NCI-H2171 treated with DMSO at 0.1 percent for 48 hours (cell line): ENCODE results near the gene MYLK.

Experiments
- DNase-seq: peaks from one replicate; lab custom pipeline; 2025; lab: John Stamatoyannopoulos, UW

MYLK gene

DNA sequence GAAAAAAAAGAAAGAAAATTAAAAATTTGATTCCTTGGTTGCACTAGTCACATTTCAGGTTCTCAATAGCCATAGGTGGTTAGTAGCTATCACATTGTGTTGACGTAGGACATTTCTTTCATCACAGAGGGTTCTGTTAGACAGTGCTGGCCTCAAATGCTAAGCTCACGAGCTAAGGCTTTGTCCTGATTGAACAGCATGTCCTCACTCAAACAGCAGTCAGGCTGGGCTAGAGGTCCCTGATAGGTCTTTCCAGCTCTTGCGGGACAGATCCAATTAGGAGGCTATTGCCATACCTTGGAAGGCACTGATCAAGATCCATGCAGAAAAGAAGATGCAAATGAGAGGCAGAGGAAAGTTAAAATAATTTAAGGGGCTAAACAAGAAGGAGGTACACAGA is 213.4 kb downstream of the MYLK start:
- DNase-seq: no peak

DNA sequence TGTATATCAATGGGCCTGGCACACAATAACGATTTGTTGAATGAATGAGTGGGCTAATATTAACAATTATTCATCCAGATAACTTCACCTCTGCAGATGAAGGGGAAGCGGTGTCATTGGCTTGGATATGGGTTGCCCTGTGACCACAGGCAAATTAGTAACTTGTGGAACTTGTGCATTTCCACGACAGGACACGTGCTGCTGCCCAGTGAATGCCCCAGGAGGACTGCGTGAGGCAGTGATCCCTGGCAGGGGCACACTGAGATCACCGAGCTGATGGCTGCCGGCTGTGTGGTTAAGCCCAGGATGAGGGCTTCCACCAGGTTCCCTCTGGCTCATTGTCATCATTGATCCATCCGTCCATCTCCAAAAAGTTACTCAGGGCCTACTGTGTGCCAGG is 215.2 kb downstream of the MYLK start:
- no peak for DNase-seq

DNA sequence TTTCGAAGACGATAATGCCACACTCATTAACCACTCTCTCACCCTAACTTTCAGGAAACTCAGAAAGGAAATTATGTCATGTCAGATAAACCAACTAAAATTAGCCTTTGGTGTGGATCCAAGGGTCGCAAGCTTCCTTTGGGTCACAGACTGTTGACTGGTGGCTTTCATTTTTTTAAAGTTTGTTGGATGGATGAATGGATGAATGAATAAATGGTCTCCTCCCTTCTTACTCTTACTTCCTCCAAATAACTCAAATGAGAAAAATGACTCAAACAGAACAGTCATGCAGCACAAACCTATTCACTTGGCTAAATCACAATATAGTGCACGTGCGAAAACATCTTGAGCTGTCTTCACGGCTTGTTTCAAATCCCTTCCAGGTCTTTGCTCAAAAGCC is 216.3 kb downstream of the MYLK start:
- no peak for DNase-seq

DNA sequence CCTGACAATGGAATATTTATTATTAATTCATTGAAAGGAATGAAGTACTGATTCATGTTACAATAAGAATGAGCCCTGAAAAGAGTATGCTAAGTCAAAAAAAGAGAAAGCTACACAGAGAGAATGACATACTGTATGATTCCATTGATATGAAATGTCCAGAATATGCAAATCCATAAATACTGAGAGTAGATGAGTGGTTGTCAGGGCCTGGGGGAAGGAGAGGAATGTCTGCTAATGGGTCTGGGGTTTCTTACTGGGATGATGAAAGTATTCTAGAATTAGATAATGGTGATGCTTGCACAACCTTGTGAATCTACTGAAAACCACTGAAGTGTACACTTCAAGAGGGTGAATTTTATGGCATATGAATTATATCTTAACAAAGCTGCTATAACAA is 219.4 kb downstream of the MYLK start:
- DNase-seq: no peak

DNA sequence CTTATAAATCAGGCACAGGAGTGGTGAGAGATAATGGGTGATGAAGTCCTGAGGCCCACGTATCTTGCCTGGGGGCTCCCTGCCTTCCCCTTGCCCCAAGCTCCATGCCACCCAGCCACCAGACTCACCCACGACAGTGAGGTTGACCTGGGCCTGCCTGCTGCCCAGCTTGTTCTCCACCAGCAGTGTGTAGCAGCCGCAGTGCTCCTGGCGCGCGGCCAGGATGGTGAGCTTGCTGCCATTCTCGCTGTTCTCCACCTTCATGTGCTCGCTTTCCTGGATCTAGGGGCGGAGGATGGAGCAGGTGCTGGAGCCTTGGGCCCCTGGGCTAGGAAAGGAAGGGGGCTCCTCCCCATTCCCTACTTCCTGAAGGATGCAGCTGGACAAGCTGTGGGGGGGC is 220.2 kb downstream of the MYLK start:
- no peak for DNase-seq

DNA sequence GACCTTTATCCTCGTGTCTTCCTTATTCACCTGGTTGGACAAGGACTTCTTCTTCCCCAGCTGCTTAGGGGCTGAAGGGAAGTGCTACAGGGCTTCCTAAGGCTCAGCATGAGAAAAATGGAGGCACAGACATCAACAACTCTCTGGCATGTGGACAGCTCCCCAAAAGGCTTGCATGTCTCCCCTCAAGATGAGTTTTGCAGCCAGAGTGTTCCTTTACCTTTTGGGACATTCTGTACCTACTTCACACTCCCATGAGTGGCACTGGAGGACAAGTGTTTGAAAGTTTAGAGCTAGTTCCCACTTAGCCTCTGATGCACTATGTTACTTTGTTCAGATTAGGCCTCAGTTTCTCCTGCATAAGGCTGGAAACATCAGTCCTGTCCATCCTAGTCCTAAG is 222.2 kb downstream of the MYLK start:
- no peak for DNase-seq

DNA sequence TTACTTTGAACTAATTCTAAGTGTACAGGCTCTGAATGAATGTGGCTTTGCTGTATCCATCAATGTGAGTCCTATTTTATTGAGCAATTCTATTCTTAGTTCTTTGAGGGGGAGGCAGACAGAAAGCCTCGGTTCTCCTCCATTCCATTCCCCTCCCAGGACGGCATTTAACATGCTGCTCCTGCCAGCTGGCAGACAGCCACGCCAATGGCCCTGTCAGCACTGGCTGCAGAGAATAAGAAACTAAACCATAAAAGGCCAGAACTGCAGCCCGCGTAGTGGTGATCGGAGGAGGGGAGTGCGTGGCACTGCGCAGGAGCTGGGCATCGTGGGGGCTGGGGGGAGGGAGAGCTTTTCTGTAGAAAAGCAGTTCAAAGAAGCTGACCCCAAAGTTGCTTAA is 223.2 kb downstream of the MYLK start:
- DNase-seq: peak; percentile 22

DNA sequence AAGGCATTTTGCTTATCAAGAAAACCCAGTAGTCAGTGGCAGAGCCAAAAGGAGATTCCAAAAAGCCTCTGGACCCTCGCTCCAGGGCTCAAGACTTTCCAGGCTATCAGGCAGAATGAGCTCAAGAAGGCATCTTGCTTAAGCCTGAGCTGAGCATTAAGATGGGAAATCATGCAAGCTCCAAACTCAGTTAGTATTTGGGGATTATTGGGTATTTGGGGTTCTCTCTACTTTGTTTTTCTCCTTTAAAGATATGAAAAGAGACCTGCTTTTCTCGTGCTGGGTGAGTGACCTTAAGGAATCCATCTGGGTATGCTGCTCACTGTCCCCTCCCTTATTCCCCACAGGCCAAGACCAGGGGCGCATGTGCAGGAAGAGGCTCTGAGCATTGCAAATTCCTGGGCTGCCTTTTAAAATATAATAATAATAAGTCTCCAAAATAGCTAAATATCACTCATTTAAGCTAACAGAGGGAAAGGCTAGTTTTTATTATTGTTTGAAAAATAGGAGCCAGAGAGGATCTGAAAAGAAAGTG is 223.9 kb downstream of the MYLK start:
- no peak for DNase-seq

DNA sequence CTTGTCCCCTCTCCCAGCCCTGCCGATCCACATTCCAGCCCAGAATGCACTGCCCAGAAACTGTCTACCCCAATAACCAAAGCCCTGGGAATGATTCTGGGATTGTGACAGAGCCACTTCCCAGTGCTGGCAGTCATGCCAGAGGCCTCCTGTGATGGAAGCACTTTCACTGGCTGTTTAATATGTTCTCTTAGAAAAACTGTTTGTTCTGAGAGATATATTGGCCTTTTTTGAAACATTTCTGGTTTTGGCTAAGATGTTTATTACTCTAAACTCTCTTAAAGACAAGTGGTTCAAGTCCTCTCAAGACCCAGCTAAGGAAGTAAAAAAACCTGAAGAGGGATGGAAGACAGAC is 225.3 kb downstream of the MYLK start:
- no peak for DNase-seq

DNA sequence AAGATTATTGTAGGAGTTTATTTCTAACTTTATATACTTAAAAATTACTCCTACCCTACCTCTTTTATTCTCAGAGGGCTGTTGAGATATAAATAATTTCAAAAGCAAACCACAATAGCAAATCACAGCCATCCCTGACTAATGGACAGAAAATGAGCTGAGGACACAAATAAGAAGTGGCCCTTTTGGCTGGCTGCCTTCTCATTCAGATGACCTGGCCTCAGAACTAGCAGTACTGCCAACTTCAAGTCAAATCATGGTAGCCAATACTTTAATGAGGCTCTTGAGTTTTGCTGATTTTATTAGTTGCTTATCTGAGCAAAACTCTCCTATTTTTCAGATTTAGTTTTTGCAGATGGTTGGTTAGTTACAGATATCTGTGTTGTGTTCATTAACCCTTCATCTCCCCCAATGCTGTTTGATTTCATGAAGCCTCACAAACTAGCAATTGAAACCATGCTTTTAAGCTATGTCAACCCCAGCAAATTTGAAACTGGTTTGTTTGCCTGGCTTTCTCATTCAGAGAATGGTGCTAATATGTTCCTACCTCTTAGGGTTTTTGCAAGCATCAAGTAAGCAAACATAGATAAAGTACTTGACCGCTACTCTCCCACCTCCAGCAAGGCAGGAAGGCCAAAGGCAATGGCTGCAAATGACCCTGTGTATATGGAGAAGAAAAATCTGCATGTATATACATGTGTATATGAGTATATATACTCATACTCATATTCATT is 225.8 kb downstream of the MYLK start:
- DNase-seq: no peak

DNA sequence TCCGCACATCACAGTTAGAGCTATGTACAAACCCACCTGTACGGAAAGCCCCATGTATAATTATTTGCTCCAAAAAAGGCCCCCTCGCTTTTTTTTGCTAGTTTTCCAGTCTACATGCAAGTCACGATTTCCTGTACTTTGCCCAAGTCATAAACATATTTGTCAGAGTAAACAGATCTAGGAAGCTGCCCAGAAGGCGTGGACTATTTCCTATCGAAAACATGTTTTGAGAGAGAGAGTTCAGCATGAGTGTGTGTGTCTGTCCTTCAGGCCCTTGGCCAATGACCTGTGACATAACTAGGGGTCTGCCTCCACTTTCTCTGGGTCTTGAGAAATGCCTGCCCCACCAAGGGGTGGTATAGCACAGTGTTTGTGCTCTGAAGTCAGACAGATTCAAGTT is 226.6 kb downstream of the MYLK start:
- DNase-seq: no peak

DNA sequence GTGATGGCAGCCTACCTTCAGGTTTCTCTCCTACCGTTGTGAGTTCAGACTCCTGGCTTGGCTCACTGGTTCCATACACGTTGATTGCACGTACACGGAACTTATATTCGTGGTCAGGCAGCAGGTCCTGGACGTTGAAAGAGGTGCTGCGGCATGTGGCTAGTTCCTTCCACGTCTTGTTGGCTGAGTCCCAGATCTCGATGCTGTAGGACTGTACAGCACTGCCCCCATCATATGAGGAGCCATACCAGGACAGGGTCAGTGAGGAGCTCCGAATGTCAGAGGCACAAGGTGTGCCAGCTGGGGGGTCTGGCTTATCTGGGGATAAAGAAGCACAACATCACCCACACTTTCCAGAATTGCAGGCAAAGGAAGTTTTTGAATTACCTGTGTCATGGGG is 227.0 kb downstream of the MYLK start:
- DNase-seq: no peak

DNA sequence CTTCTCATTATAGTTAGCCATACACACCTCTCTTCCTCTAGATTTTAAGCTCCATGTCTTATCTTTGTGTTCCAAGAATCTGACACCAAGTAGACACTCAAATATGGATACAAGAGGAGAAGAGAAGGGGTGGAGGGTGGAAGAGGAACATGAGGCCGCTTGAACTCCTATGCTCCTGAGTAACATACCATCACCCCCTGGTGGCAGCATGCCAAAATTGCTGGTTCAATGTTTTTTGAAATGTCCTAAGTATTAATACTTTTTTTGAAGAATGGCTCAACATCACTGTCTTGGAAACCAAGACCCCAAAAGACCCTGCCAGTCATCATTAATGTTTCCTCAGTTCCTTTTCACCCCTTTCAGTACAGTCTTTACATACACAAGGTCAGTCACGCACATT is 227.4 kb downstream of the MYLK start:
- DNase-seq: no peak

DNA sequence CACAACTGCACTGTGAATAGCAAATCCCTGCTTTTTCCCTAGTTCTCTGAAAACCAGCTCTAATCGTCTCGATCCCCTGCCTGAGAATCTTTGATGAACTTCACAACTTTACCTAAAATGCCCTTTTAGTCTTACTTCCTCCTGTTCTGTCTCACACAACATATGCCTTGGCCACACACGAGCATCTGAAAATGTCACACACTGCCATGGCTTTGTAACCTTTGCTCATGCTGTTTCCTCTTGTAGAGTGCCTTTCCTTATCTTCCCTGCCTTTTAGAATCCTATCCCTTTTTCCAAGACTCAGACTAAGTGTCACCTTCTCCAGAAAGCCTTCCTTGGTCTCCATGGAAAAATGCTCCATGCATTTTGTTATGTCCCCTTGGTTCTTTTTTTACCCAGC is 227.9 kb downstream of the MYLK start:
- no peak for DNase-seq

DNA sequence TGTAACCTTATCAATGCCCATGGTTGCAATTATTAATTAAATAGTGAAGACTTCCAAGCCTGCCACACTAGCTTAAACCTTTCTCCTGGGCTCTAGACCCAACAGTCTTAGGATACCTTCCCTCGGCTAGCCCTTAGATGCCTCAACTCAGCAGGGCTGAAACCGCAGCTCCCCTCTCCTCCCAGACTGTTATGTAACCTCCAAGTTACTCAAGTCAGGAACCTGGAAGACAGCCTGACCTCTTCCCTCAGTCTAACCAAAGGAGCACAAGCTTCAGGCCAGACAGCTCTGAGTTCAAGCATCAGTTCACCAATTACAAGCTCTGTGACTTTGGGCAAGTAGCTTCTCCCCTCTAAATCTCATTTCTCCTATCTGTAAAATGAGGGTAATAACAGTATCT is 228.7 kb downstream of the MYLK start:
- no peak for DNase-seq

DNA sequence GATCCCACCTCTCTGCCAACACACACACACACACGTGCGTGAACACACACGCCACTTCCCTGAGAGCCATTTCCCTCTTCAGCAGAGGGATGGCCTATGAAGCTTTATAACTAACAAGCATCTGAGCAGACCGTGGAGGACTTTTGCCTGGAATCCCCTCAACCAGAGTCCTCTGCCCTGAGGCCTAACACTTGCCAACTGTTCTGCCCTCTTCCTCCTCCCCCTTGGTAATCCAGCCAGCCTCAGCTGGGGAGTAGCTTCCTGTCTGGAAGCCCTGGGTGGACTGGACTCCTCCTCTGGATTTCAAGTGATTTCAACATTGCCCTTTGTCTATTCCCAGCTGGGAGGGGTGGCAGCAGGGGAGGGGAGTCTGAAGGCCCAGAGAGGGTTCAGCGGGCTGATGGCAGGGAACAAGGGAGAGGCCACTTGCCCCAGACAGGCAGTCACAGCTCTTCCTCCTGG is 230.9 kb downstream of the MYLK start:
- peak; percentile 56 for DNase-seq

DNA sequence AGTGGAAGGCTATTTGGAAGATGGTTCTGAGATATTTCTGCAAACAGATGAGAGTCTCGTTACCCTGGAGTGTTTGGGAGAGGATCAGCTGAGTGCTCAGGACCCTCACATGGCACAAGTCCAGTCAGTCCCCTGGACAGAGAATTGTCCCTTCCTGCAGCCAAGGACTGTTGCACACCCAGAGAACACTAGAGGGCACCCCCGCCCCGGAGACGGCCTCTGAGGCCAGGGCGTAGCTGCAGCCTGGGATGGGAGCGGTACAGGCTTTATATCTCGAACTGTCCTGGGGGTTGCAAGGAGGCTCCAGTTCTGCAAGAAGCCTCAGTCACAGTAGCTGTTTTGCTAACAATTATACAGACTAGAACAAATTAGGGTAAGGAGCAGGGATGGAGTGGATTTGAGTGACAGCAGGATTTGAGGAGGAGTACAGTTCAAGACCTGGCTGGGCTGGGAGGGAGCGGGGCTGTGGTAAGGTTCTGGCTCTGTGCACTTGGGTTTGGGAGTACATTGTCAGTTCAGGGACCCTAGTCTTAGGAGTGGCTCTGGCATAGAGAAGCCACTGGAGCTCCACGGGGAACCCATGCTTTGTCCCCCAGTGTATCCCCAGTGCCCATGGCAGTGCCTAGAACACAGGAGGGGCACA is 231.7 kb downstream of the MYLK start:
- peak; percentile 74 for DNase-seq

DNA sequence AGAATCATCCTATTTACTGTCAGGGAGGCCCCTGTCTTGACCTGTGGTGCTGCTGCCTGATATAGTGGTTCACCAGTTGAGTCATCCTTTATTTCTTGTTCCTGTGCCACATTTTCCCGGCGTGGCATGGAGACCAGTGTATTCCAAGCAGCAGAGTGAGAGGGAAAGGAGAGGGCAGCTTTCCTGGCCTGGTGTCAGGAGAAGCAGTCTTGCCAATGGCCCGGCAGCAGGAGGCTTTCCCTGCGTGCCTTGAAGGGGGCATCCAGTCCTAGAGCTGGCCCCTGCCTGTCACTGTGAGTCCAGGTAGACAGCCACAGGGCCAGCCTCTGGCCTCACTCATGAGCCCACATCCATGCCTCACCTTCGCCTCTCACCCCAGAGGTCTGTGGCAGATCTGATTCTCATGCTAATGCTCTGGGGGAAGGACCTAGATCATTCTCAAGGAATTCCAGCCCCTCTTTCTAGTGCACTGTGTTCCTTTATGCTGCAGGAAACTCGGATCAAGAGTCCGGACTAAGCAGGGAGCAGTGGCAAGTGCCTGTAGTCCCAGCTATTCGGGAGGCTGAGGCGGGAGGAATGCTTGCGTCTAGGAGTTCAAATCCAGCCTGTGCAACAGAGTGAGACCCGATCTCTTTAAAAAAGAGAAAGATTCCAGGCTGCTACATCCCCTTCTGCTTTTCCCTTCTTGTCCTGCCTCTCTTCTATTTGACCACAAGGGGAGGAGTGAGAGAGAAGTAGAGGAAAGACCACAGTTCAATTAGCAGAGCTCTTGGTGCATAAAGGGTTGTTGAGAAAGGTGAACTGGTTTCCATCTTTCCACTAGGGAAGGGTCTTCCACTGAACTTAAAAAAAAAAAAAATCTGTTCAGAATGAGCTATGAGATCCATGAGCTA is 232.4 kb downstream of the MYLK start:
- peak; percentile 35 for DNase-seq

DNA sequence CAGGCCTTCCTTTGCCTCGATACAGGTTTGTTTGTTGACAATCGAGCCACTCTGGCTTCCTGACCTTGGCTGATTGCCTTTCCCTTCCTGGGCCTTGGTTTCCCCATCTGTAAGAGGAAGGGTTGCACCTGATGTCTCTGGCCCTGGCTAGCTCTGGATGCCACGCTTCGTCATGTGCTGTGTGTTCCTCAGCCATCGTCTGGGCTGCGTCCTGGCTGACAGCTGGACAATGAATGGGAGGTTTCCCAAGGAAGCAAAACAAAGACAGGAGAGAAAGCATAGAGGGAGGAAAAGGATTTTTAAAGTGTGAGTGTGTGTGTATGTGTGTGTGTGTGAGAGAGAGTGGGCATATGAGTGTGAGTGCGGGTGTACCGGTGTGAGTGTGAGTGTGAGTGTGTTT is 234.0 kb downstream of the MYLK start:
- no peak for DNase-seq

DNA sequence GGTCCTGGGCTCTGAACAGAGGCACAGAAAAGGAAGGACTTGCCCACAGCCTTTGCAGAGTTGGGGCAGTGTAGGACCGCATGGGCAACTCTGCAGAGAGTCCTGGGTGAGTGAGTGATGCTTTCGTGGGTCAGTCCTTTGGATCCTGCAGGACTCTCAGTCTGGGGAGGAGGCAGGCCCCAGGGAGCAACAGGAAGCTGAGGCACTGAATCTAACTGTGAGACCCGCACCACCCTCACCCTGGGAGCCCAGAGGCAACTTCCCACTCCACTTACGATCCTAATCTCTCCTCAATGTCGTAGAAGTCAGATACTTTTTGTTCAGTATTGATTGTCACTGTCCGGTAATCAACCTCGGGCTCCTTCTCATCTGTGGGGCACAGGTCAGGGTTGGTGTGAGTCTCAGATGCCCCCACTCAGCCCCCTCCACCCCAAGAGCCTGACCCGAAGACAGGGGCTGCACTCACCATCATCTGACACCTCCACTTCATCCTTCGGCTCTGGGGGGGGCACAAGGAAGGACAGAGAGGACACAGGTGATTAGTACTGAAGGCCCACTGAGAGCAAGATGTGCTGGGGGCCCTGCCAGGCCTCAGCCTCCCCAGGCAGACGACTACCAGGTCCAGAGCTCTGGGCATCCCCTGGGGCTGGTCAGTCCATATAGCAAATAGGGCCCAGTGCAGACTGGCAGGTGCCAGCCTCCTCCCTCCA is 235.3 kb downstream of the MYLK start:
- no peak for DNase-seq

DNA sequence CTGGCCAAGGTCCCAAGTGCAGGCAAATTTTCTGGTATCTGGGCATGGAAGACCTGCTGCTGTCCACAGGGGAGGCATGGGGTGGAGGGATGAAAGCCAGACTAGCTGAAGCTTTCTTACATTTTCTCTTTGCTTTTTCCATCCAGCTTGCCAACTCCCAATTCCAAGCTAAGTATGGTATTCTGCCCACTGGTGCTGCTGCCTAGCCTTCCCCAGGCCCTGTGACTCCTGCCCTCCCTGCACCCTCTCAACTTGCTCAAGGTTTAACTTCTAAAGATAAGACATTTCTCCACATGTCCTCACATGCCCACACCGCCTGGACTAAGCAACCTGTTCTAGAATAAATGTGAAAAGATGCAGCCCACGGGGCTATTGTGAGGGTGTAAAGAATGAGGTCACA is 239.8 kb downstream of the MYLK start:
- DNase-seq: no peak

DNA sequence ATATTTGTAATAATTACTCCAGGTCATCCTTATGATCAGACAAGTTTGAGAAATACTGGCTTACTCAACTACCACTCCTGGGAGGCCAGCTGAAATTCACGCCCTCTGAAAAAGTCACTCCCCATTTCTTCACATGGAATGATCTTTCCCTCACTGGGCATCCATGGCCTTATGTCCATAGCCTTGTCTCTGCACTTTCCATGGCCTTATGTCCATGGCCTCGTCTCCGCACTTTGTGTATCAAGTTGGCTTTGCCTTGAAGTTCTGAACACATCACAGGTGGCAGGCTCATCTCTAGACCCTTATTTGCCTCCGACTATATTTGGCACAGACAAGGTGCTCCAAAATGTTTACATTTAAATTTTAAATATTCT is 241.2 kb downstream of the MYLK start:
- no peak for DNase-seq
